GM23248 (cell line): ENCODE results near the gene PLXDC2.

ENCODE experiments used
- EZH2 ChIP-seq: fragments of 200-600 bp; sonication (generic); IDR thresholded peaks from 2 replicates; pipeline ENCODE4 v1.6.1; 2018; ENCODE audit warnings: antibody characterized with exemption, mild to moderate bottlenecking; ENCODE audit not compliant: insufficient read depth, poor library complexity, severe bottlenecking
- EZH2phosphoT487 ChIP-seq: fragments of 200-600 bp; sonication (generic); IDR thresholded peaks from 2 replicates; pipeline ENCODE4 v1.6.1; 2018; ENCODE audit warnings: antibody characterized with exemption, moderate library complexity, mild to moderate bottlenecking, low read depth; ENCODE audit not compliant: insufficient read depth

GRCh38 chr10:19913987-19914386 lies 97.8 kb downstream of the PLXDC2 start:
- TF ChIP-seq EZH2 (no peak), EZH2phosphoT487 (no peak)
